ENCODE data around the gene SCD5.
A peak's percentile ranks its signal among the peaks of the same experiment; 100 is the strongest.

Gene SCD5

GRCh38 chr4:82809619-82810018 lies 11.0 kb upstream of the SCD5 start:
- CTCF ChIA-PET, result no interaction called here
- POLR2A ChIA-PET, result no interaction called here
- no peak for DNase-seq (ENCODE audit: extremely low spot score)
- no peak for TF ChIP-seq CTCF (IDR thresholded peaks at IDR 0.05; ENCODE audit: control extremely low read depth, extremely low read depth, low read depth, missing control alignments)

- ChIA-PET POLR2A (no interaction called here), CTCF (no interaction called here)
- DNase-seq (ENCODE audit: extremely low spot score), result no peak
- TF ChIP-seq CTCF (IDR thresholded peaks at IDR 0.05; ENCODE audit: control extremely low read depth, extremely low read depth, low read depth, missing control alignments), result no peak
Observed at GRCh38 chr4:82803746-82804145, 5.2 kb upstream of the SCD5 start.

- no peak for TF ChIP-seq CTCF (IDR thresholded peaks at IDR 0.05; ENCODE audit: control extremely low read depth, extremely low read depth, low read depth, missing control alignments)
- ChIA-PET CTCF (no interaction called here), POLR2A (no interaction called here)
- DNase-seq (ENCODE audit: extremely low spot score), result no peak
Observed at GRCh38 chr4:82802911-82803310, 4.3 kb upstream of the SCD5 start.

GRCh38 chr4:82801910-82802521 lies 3.4 kb upstream of the SCD5 start:
- ChIA-PET POLR2A (no interaction called here), CTCF (no interaction called here)
- TF ChIP-seq CTCF (IDR thresholded peaks at IDR 0.05; ENCODE audit: control extremely low read depth, extremely low read depth, low read depth, missing control alignments), result peak; percentile 51
- no peak for DNase-seq (ENCODE audit: extremely low spot score)

GRCh38 chr4:82799006-82799881 lies 648 bp upstream of the SCD5 start:
- DNase-seq (ENCODE audit: extremely low spot score), result no peak
- TF ChIP-seq CTCF (IDR thresholded peaks at IDR 0.05; ENCODE audit: control extremely low read depth, extremely low read depth, low read depth, missing control alignments), result no peak
- ChIA-PET CTCF (interaction anchor here (1.0 to 1.9 kb wide), 8 partner anchors 8 to 337 kb away, joined by 3 to 6 read pairs (median 3); no protein-coding TSS in a partner anchor), POLR2A (interaction anchor here (0.6 to 0.8 kb wide), 3 partner anchors 101 to 620 kb away, joined by 3 to 5 read pairs (median 3); no protein-coding TSS in a partner anchor)

GRCh38 chr4:82797405-82798111 lies 1.0 kb downstream of the SCD5 start:
- ChIA-PET POLR2A (no interaction called here), CTCF (interaction anchor here (1.2 to 1.5 kb wide), 2 partner anchors 12 kb away, joined by 4 to 7 read pairs; no protein-coding TSS in a partner anchor)
- TF ChIP-seq CTCF (IDR thresholded peaks at IDR 0.05; ENCODE audit: control extremely low read depth, extremely low read depth, low read depth, missing control alignments), result no peak
- peak; percentile 29 for DNase-seq (ENCODE audit: extremely low spot score)

All from GM10248 (cell line).